ENCODE data around the gene TNFRSF21. TPM values are rescaled to one million over a fixed set of nuclear protein-coding genes. Genes with fewer than 3 reads are reported as not detected.

TNFRSF21 gene
- total RNA-seq, 4 donors from 2014 or later = 14.3 to 63.8 (median 27.9) TPM

- Histone ChIP-seq H3K36me3 (no peaks in the 10 kb centered on the region), H3K27me3 (no peaks in the 10 kb centered on the region), H3K4me3 (no peak overlapping the region), H3K4me1 (no peaks in the 10 kb centered on the region), H3K27ac (no peak overlapping the region), H3K9me3 (no peaks in the 10 kb centered on the region)
- WGBS, 2 donors (ENCODE audit: low coverage in 1 of 2) = 71 to 77% methylated on average over 3 to 6 of the region's 6 CpGs
- TF ChIP-seq CTCF (IDR thresholded peaks at IDR 0.05) (no peak), POLR2A (IDR thresholded peaks at IDR 0.05) (no peak), EP300 (IDR thresholded peaks at IDR 0.05) (no peak), POLR2AphosphoS5 (IDR thresholded peaks at IDR 0.05) (no peak)
- no peak for ATAC-seq
These were observed 127.3 kb downstream of the TNFRSF21 start for GRCh38 chr6:47182291-47182957.

- TF ChIP-seq POLR2AphosphoS5 (IDR thresholded peaks at IDR 0.05) (no peak), CTCF (IDR thresholded peaks at IDR 0.05) (no peak), EP300 (IDR thresholded peaks at IDR 0.05) (no peak), POLR2A (IDR thresholded peaks at IDR 0.05) (no peak)
- H3K27ac ChIP-seq = no peak overlapping the region
- 77 to 93% methylated on average over 3 to 5 of the region's 5 CpGs for WGBS, 2 donors (ENCODE audit: low coverage in 1 of 2)
- no peak for ATAC-seq
- H3K27me3 ChIP-seq = no peaks in the 10 kb centered on the region
- H3K4me1 ChIP-seq = no peaks in the 10 kb centered on the region
- no peaks in the 10 kb centered on the region for H3K9me3 ChIP-seq
- no peaks in the 10 kb centered on the region for H3K36me3 ChIP-seq
- no peak overlapping the region for H3K4me3 ChIP-seq
These were observed 128.0 kb downstream of the TNFRSF21 start for GRCh38 chr6:47181681-47182080.

Other genes with a start within 250 kb of the TNFRSF21 start
- gene CD2AP, start 167.9 kb upstream of the TNFRSF21 start, total RNA-seq = 10 to 100 TPM; 21.2 to 34.4 (median 24.5) TPM